Esophagus (tissue), 2 donors: Measurements from ENCODE around the gene CDKAL1. TPM values are rescaled to one million over a fixed set of nuclear protein-coding genes. Genes with fewer than 3 reads are reported as not detected.

Experiments
- H3K27ac ChIP-seq, 2 donors: one replicate each; pipeline ENCODE4 v1.5.1; 2013; ENCODE audit warnings: low read depth in 2 of 2, mild to moderate bottlenecking in 2 of 2, inconsistent platforms in 1 of 2, low read length in 1 of 2, moderate library complexity in 1 of 2
- H3K27me3 ChIP-seq, 2 donors: one replicate each; pipeline ENCODE4 v1.6.1; 2013; ENCODE audit warnings: low read length in 2 of 2, control low read depth in 1 of 2, mild to moderate bottlenecking in 1 of 2; ENCODE audit not compliant: insufficient read depth in 2 of 2, control insufficient read depth in 1 of 2
- H3K36me3 ChIP-seq, 2 donors: one replicate each; pipeline ENCODE4 v1.6.1; 2013; ENCODE audit warnings: low read length in 1 of 2; ENCODE audit not compliant: control insufficient read depth in 2 of 2, insufficient read depth in 2 of 2
- H3K4me1 ChIP-seq, 2 donors: one replicate each; pipeline ENCODE4 v1.6.1; 2013; ENCODE audit warnings: low read length in 1 of 2; ENCODE audit not compliant: control insufficient read depth in 2 of 2, insufficient read depth in 2 of 2
- H3K4me3 ChIP-seq, 2 donors: one replicate each; pipeline ENCODE4 v1.5.1; 2013; ENCODE audit warnings: low read length in 2 of 2, mild to moderate bottlenecking in 2 of 2, low read depth in 1 of 2, moderate library complexity in 1 of 2
- H3K9me3 ChIP-seq, 2 donors: one replicate each; pipeline ENCODE4 v1.6.1; 2013; ENCODE audit warnings: mild to moderate bottlenecking in 2 of 2, low read depth in 1 of 2, low read length in 1 of 2, moderate library complexity in 1 of 2; ENCODE audit not compliant: control insufficient read depth in 2 of 2, insufficient read depth in 1 of 2
- WGBS, 2 donors: extraction: QIAGEN DNeasy Blood & Tissue Kit; methylation state at CpG; one replicate each; pipeline ENCODE4 v1.1.7; 2013; 5-methylcytosine and 5-hydroxymethylcytosine counted together
- polyA plus RNA-seq, 2 donors: library from polyadenylated mRNA; stranded (reverse); fragments of 200-250 nt; gene quantifications; one replicate each; pipeline ENCODE4 v1.2.3, GENCODE V29; 2013
- donor health status: healthy with polysubstance abuse.
- donor health status: Bipolar disorder and iron deficiency.

The CDKAL1 gene
- polyA plus RNA-seq, 2 donors, result 3.5 TPM

GRCh38 chr6:21022343-21023107, 488.3 kb downstream of the CDKAL1 start:
- Histone ChIP-seq H3K27ac (peak overlapping the region; percentile 96 to 99), H3K4me1 (no peaks in the 10 kb centered on the region), H3K27me3 (no peaks in the 10 kb centered on the region), H3K9me3 (no peaks in the 10 kb centered on the region), H3K36me3 (no peaks in the 10 kb centered on the region), H3K4me3 (peak overlapping the region in 1 of 2 donors; percentile 22)
- 37 to 48% methylated on average over 7 of the region's 7 CpGs for WGBS, 2 donors

GRCh38 chr6:21023210-21023609, 489.0 kb downstream of the CDKAL1 start:
- Histone ChIP-seq H3K4me3 (no peak overlapping the region), H3K27me3 (no peaks in the 10 kb centered on the region), H3K9me3 (no peaks in the 10 kb centered on the region), H3K4me1 (no peaks in the 10 kb centered on the region), H3K36me3 (no peaks in the 10 kb centered on the region), H3K27ac (peak overlapping the region; percentile 4 to 17)
- 81 to 86% methylated on average over 3 of the region's 3 CpGs for WGBS, 2 donors

GRCh38 chr6:21024616-21025015, 490.4 kb downstream of the CDKAL1 start:
- Histone ChIP-seq H3K4me1 (no peaks in the 10 kb centered on the region), H3K4me3 (no peak overlapping the region), H3K9me3 (no peaks in the 10 kb centered on the region), H3K36me3 (no peaks in the 10 kb centered on the region), H3K27me3 (no peaks in the 10 kb centered on the region), H3K27ac (no peak overlapping the region)
- 78 to 81% methylated on average over 1 of the region's 1 CpG for WGBS, 2 donors

- Histone ChIP-seq H3K27me3 (no peaks in the 10 kb centered on the region), H3K27ac (no peak overlapping the region), H3K4me1 (no peaks in the 10 kb centered on the region), H3K36me3 (no peaks in the 10 kb centered on the region), H3K4me3 (no peak overlapping the region), H3K9me3 (no peaks in the 10 kb centered on the region)
- 95 to 96% methylated on average over 3 of the region's 3 CpGs for WGBS, 2 donors
Measured at GRCh38 chr6:21026576-21027273, 492.5 kb downstream of the CDKAL1 start.

GRCh38 chr6:21027507-21027906, 493.2 kb downstream of the CDKAL1 start:
- Histone ChIP-seq H3K4me1 (no peaks in the 10 kb centered on the region), H3K4me3 (no peak overlapping the region), H3K36me3 (no peaks in the 10 kb centered on the region), H3K27ac (no peak overlapping the region), H3K27me3 (no peaks in the 10 kb centered on the region), H3K9me3 (no peaks in the 10 kb centered on the region)
- 94 to 95% methylated on average over 2 of the region's 2 CpGs for WGBS, 2 donors

GRCh38 chr6:21031182-21031581, 496.9 kb downstream of the CDKAL1 start:
- H3K27ac ChIP-seq, result no peak overlapping the region
- no peaks in the 10 kb centered on the region for H3K9me3 ChIP-seq
- no peaks in the 10 kb centered on the region for H3K36me3 ChIP-seq
- no peaks in the 10 kb centered on the region for H3K27me3 ChIP-seq
- no peak overlapping the region for H3K4me3 ChIP-seq
- H3K4me1 ChIP-seq, result no peaks in the 10 kb centered on the region
- 97 to 98% methylated on average over 5 of the region's 5 CpGs for WGBS, 2 donors

GRCh38 chr6:21033084-21033483, 498.8 kb downstream of the CDKAL1 start:
- Histone ChIP-seq H3K27ac (peak overlapping the region; percentile 38 to 71), H3K9me3 (no peaks in the 10 kb centered on the region), H3K4me3 (no peak overlapping the region), H3K27me3 (no peaks in the 10 kb centered on the region), H3K36me3 (no peaks in the 10 kb centered on the region), H3K4me1 (no peaks in the 10 kb centered on the region)
- 47 to 53% methylated on average over 1 of the region's 1 CpG for WGBS, 2 donors

- Histone ChIP-seq H3K36me3 (no peaks in the 10 kb centered on the region), H3K9me3 (no peaks in the 10 kb centered on the region), H3K27ac (peak overlapping the region; percentile 38 to 71), H3K4me1 (no peaks in the 10 kb centered on the region), H3K4me3 (no peak overlapping the region), H3K27me3 (no peaks in the 10 kb centered on the region)
- WGBS, 2 donors, result 43 to 58% methylated on average over 4 of the region's 4 CpGs
Measured at GRCh38 chr6:21033575-21034026, 499.3 kb downstream of the CDKAL1 start.

- Histone ChIP-seq H3K27ac (no peak overlapping the region), H3K36me3 (no peaks in the 10 kb centered on the region), H3K9me3 (no peaks in the 10 kb centered on the region), H3K4me3 (no peak overlapping the region), H3K27me3 (no peaks in the 10 kb centered on the region), H3K4me1 (no peaks in the 10 kb centered on the region)
- WGBS, 2 donors, result 74 to 90% methylated on average over 3 of the region's 3 CpGs
Measured at GRCh38 chr6:21034345-21034744, 500.1 kb downstream of the CDKAL1 start.
